Ishikawa (cell line): ENCODE results near the gene BCL2L2.

Experiments
- CEBPB ChIP-seq: IDR thresholded peaks from 2 replicates; pipeline ENCODE4 v1.6.1; 2012
- CREB1 ChIP-seq: IDR thresholded peaks from 2 replicates; pipeline ENCODE4 v1.6.1; 2012; ENCODE audit warnings: low read depth
- EP300 ChIP-seq: IDR thresholded peaks from 2 replicates; pipeline ENCODE4 v1.6.1; 2012; ENCODE audit warnings: borderline replicate concordance
- MAX ChIP-seq: IDR thresholded peaks from 2 replicates; pipeline ENCODE4 v1.6.1; 2012
- RAD21 ChIP-seq: IDR thresholded peaks from 2 replicates; pipeline ENCODE4 v1.6.1; 2012; ENCODE audit warnings: low read depth
- REST ChIP-seq: IDR thresholded peaks from 2 replicates; pipeline ENCODE4 v1.6.1; 2012; ENCODE audit warnings: low read depth, mild to moderate bottlenecking
- TAF1 ChIP-seq: IDR thresholded peaks from 2 replicates; pipeline ENCODE4 v1.6.1; 2012; ENCODE audit warnings: low read depth, mild to moderate bottlenecking
- TEAD4 ChIP-seq: IDR thresholded peaks from 2 replicates; pipeline ENCODE4 v1.6.1; 2012
- YY1 ChIP-seq: IDR thresholded peaks from 2 replicates; pipeline ENCODE4 v1.6.1; 2012; ENCODE audit warnings: low read depth

GRCh38 chr14:23354990-23355389, 48.4 kb downstream of the BCL2L2 start:
- TF ChIP-seq TEAD4 = no peak
- no peak for TF ChIP-seq RAD21
- no peak for TF ChIP-seq EP300
- TF ChIP-seq TAF1 = no peak
- TF ChIP-seq YY1 = no peak
- no peak for TF ChIP-seq CEBPB
- TF ChIP-seq CREB1 = no peak
- no peak for TF ChIP-seq REST
- TF ChIP-seq MAX = no peak
